NCI-H2227 (cell line): ENCODE measurements around the gene LRRC26.

Experiments used
- DNase-seq: peaks from one replicate; lab custom pipeline; 2025; ENCODE audit not compliant: unreplicated experiment; lab: John Stamatoyannopoulos, UW

Gene LRRC26

GRCh38 chr9:137157618-137158415 is 12.0 kb downstream of the LRRC26 start:
- no peak for DNase-seq

DNA sequence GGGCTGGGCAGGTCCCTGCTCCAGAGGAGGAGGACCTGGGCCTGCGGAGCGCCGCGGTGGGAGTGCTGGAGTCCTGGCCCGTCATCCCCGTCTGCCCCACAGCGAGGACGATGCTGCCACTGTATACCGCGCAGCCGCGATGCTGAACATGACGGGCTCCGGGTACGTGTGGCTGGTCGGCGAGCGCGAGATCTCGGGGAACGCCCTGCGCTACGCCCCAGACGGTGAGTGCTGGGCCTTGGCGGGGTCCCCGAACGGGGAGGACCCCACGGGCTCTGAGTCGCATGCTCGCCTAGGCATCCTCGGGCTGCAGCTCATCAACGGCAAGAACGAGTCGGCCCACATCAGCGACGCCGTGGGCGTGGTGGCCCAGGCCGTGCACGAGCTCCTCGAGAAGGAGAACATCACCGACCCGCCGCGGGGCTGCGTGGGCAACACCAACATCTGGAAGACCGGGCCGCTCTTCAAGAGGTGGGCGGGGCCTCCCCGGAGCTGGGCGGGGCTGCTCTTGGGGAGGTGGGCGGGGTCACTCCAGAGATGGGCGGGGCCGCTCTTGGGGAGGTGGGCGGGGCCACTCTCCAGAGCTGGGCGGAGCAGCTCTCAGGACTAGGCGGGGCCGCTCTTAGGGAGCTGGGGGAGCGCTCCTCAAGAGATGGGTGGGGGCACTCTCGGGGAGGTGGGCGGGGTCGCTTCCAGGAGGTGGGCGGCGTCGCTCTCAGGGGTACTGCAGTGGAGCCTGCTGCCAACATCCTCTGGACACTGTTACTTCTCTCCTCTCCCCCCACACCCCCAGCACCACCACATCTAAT is 13.1 kb downstream of the LRRC26 start:
- DNase-seq, result no peak

DNA sequence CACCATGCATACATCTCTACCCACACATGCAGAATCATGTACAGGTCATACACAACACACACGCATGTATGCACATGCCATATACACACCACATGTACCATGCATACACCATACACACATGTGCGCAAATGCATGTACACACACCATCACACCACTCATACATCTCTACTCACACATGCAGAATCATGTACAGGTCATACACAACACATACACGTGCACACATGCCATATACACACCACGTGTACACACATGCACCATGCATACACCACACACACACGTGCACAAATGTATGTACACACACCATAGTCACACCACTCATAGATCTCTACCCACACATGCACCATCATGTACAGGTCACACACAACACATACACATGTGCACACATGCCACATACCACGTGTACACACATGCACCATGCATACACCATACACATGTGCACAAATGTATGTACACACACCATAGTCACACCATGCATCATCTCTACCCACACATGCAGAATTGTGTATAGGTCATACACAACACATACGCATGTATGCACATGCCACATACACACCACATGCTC is 16.9 kb downstream of the LRRC26 start:
- no peak for DNase-seq

DNA sequence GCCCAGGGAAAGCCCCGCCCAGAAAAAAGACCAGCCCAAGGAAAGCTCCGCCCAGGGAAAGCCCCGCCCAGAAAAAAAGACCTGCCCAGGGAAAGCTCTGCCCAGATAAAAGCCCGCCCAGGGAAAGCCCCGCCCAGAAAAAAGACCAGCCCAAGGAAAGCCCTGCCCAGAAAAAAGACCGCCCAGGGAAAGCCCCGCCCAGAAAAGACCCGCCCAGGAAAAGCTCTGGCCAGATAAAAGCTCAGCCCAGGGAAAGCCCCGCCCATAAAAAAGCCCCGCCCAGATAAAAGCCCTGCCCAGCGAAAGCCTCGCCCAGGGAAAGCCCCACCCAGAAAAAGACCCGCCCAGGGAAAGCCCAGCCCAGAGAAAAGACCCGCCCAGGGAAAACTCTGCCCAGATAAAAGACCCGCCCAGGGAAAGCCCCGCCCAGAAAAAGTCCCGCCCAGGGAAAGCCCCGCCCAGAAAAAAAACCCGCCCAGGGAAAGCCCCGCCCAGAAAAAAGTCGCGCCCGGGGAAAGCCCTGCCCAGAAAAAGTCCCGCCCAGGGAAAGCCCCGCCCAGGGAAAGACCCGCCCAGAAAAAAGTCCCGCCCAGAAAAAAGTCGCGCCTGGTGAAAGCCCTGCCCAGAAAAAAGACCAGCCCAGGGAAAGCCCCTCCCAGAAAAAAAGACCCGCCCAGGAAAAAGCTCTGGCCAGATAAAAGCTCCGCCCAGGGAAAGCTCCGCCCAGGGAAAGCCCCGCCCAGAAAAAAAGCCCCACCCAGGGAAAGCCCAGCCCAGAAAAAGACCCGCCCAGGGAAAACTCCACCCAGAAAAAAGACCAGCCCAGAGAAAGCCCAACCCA is 19.0 kb downstream of the LRRC26 start:
- peak; percentile 50 for DNase-seq

GRCh38 chr9:137149942-137150616 is 19.8 kb downstream of the LRRC26 start:
- peak; percentile 30 for DNase-seq

- DNase-seq, result no peak
Observed at GRCh38 chr9:137149363-137149762, 20.5 kb downstream of the LRRC26 start.

- no peak for DNase-seq
Observed at GRCh38 chr9:137148661-137149060, 21.2 kb downstream of the LRRC26 start.

GRCh38 chr9:137148242-137148641 is 21.6 kb downstream of the LRRC26 start:
- no peak for DNase-seq

DNA sequence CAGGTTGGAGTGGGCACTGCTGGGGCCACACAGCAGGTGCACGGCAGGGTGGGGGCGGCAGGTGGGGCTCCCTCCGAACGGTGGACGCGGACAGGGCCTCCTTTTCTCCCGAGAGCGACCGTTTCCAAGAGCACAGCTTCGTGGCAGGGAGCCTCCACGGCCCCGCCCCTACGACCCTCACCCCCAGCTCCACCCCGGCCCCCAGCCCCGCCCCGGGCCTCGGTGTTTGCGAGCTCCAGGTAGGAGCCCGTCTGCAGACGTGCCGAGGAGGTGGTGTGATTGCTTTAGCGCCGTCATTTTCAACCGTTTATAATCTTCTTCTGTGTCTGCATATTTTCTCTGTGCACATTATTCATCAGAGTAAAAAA is 22.1 kb downstream of the LRRC26 start:
- DNase-seq, result no peak

GRCh38 chr9:137147091-137147792 is 22.6 kb downstream of the LRRC26 start:
- no peak for DNase-seq

DNA sequence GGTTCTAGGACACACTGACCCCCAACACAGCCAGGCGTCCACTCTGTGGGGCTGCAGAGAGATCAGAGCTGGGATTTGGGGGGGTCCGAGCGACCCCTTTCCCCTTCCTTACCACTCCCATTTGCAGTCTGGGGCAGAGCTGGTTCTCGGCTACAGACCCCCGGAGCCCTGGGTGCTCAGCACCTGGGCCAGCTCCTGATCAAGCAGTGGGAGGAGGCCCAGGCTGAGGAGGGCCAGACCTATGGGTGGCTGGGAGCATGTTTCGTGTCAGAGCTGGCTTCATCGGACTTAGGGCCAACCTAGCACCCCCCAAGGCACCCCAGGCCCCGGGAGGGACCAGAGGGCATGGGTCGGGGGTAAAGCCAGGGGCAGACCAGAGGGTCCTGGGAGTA is 23.3 kb downstream of the LRRC26 start:
- DNase-seq, result no peak

GRCh38 chr9:137145731-137146526 is 23.9 kb downstream of the LRRC26 start:
- DNase-seq, result no peak

DNA sequence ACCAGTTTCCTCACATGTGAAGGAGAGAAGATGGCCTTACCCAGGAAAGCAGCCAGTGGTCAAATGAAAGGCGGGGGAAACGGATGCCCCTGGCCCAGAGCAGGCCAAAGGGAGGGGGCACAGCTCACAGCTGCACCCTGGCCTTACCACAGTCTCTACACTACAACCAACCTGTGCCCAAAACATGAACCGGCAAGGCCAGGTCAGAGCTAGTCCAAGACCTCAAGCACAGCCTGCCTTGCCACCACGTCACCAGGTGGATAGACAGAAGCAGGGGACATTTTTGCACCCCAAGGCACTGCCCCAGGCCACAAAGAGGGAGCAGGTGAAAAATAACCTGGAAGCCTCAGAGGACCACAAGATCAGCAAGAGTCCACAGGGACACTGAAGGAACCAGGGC is 26.4 kb downstream of the LRRC26 start:
- no peak for DNase-seq

- no peak for DNase-seq
Observed at GRCh38 chr9:137141976-137142936, 27.6 kb downstream of the LRRC26 start.

DNA sequence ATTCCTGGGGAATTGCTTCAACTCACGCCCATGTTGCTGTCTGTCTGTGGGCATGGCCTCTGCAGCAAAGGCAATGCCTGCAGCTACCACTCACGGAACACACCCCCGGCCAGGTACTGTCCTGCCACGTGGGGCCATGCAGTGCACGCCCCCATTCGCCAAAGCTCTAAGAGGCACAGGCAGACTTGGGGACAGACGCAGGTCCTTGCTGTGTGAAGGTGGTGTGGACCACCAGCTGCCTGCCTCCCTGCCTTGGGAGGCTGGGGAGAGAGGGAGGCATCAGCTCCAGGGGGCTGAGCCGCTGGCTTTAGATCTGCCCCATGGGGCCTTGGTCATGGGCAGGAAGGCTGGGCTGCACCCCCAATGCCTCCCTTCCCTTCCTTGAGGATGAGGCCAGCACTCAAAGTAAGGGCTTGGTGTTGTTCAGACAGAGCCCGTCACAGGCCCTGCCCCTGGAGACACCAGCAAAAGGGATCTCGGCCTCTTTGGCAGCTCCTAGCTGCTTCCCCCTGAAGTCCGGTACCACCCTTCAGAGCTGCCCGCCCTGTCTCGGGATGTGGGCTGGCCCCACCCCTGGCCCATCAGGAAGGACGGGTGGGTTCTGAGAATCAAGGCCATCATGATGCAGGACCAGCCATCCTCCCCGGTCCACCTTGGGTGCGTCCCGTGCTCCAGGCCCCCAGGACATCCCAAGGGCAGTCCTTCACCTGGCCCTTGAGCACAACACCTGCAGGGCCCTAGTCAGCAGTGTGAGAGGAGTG is 28.6 kb downstream of the LRRC26 start:
- DNase-seq, result no peak

DNA sequence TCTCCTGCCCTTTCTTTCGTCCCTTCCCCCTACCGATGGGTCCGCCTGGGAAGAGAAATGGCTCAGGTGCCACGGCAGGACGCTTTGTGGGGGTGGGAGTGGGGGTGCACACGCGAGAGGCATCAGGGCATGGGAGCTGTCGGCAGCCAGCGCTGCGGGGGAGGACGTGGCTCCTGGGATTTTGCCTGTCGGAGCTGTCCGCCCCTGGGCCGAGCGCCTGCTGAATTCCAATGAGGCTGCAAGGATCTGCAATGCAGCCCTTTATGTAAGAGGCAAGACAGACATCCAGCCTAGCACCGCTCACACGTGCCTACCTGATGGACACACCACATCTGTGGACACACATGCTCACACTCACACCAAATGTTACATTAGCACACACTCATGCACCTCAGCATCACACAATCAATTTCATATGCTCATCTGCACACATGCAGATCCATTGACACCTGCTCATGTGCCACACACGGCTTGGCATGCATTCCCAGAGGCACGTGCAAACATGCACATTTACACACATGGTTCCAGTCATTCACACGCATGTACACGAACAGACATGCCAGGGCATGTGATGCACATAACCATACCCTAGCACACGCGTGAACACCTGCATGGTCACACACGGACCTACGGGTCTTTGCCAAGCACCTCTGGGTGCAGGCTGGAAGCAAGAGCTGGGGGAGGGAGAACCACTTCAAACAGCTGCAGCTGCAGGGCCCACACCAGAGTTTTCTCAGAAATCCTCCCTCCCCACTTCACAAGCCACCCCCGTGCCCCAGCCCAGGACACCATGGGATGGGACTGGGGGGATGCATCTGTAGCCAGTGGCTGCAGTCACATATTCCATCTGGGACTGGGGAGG is 29.5 kb downstream of the LRRC26 start:
- DNase-seq, result no peak
